GM20431 (cell line): ENCODE data around the gene ECEL1.

Experiments used
- in situ Hi-C: fragments of 300-500 bp; cut with MseI, MboI; formaldehyde crosslinking; loops from one replicate; pipeline ENCODE4 v1.15.0; 2020; ENCODE audit warnings: low sequenced_read_pairs; ENCODE audit not compliant: unreplicated experiment

ECEL1 gene

GRCh38 chr2:232522623-232523401, 35.2 kb upstream of the ECEL1 start:
- in situ Hi-C loops: no loop called here

- in situ Hi-C loops: no loop called here
Observed at GRCh38 chr2:232521959-232522622, 34.5 kb upstream of the ECEL1 start.

GRCh38 chr2:232521098-232521497, 33.5 kb upstream of the ECEL1 start:
- in situ Hi-C loops: no loop called here

GRCh38 chr2:232520489-232520888, 32.9 kb upstream of the ECEL1 start:
- in situ Hi-C loops: no loop called here

GRCh38 chr2:232519581-232520438, 32.2 kb upstream of the ECEL1 start, which contains the start of gene PRSS56:
TSS of gene PRSS56 (plus strand) at chr2:232520388. CDS start at chr2:232520599, 211 bp downstream.
- in situ Hi-C loops: no loop called here

- in situ Hi-C loops: no loop called here
Observed at GRCh38 chr2:232518844-232519243, 31.2 kb upstream of the ECEL1 start.

GRCh38 chr2:232516551-232516950, 28.9 kb upstream of the ECEL1 start:
- in situ Hi-C loops: no loop called here

GRCh38 chr2:232515639-232516038, 28.0 kb upstream of the ECEL1 start:
- in situ Hi-C loops: no loop called here

GRCh38 chr2:232513353-232513752, 25.7 kb upstream of the ECEL1 start:
- in situ Hi-C loops: no loop called here

- in situ Hi-C loops: no loop called here
Observed at GRCh38 chr2:232512602-232513001, 25.0 kb upstream of the ECEL1 start.

- in situ Hi-C loops: no loop called here
Observed at GRCh38 chr2:232511336-232511890, 23.8 kb upstream of the ECEL1 start.

GRCh38 chr2:232508251-232508650, 20.6 kb upstream of the ECEL1 start:
- in situ Hi-C loops: no loop called here

GRCh38 chr2:232506709-232507108, 19.1 kb upstream of the ECEL1 start:
- in situ Hi-C loops: no loop called here

- in situ Hi-C loops: no loop called here
Observed at GRCh38 chr2:232505856-232506255, 18.2 kb upstream of the ECEL1 start.

GRCh38 chr2:232504438-232504837, 16.8 kb upstream of the ECEL1 start:
- in situ Hi-C loops: no loop called here

- in situ Hi-C loops: no loop called here
Observed at GRCh38 chr2:232503809-232504323, 16.2 kb upstream of the ECEL1 start.

- in situ Hi-C loops: no loop called here
Observed at GRCh38 chr2:232502911-232503808, 15.5 kb upstream of the ECEL1 start.

- in situ Hi-C loops: no loop called here
Observed at GRCh38 chr2:232502511-232502910, 14.9 kb upstream of the ECEL1 start.

GRCh38 chr2:232501794-232502390, 14.3 kb upstream of the ECEL1 start:
- in situ Hi-C loops: no loop called here
